ENCODE results near the gene NFKBIE.
A peak's percentile ranks its signal among the peaks of the same experiment; 100 is the strongest.

Gene NFKBIE

DNA sequence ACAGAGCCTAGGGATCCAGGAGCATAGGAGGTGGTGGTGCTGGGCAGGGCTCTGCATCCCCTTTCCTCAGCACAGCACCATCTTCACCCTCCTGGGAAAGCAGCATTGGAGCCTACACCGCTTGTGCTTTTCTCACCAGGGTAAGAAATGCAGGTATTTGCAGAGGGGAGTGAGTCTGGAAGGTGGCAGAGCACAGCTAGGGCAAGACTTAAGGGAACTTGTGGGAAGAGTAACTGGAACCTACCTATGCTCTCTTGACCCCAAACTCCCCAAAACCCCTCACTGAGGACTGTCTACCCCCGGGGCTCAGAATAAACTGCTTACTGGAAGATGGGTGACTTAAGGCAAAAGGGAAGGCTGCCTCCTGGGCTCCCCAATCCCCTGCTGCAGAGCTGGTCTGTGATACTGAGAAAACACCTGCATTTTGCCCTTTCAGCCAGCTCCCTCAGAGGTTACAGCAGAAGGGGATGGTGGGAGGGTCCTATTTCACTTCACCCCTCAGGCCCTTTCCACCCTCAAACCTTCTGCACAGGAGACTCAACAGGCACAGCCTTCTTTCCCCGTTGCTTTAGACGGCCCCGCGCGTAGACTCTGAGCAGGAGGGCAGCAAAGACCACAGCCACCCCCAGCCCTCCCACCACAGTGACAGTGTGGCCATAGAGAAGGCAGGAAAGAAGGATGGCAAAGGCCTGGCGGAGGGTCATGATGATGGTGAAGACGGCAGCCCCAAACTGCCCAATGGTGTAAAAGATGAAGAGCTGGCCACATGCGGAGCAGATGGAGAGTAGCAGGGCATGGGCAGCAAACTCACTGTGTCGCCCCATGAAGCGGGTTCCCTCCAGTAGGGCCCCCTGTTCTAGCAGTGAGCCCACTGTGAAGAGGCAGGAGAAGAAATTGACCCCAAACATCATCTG, 10.9 kb downstream of the NFKBIE start:
- H3K4me3 Mint-ChIP-seq: peak overlapping the region; percentile 87 to 96
- H3K4me1 Mint-ChIP-seq: peaks cover 73 to 96% of the 10 kb centered on the region in 2 donors
- H3K27ac Mint-ChIP-seq: peak overlapping the region; percentile 98
- DNase-seq (no peak), ATAC-seq (replicated peaks) (no peak)
- H3K36me3 Mint-ChIP-seq: peaks cover 75 to 94% of the 10 kb centered on the region in 2 donors
- no peaks in the 10 kb centered on the region for H3K9me3 Mint-ChIP-seq
- no peaks in the 10 kb centered on the region for H3K27me3 Mint-ChIP-seq

DNA sequence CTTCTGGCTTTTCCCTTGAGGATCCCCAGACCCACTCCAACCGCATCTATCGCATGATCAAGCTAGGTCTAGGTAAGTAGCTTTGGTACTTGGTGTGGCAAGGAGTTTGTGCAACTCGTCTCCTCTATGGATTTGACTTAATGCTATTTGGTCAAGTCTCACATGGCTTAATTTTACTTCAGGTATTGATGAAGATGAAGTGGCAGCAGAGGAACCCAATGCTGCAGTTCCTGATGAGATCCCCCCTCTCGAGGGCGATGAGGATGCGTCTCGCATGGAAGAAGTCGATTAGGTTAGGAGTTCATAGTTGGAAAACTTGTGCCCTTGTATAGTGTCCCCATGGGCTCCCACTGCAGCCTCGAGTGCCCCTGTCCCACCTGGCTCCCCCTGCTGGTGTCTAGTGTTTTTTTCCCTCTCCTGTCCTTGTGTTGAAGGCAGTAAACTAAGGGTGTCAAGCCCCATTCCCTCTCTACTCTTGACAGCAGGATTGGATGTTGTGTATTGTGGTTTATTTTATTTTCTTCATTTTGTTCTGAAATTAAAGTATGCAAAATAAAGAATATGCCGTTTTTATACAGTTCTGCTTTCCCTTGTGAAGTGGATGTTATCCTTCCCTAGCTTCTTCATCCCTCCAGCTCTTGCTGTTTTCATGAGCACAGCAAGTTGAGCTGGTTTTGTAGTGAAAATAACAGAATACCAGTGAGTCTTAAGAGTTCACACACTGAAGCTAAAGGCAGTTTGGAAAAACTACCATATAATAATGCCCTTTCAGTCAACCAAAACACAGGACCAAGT, 11.8 kb downstream of the NFKBIE start:
- Mint-ChIP-seq H3K27ac (peak overlapping the region; percentile 85), H3K27me3 (no peaks in the 10 kb centered on the region), H3K4me3 (peak overlapping the region; percentile 66 to 87), H3K9me3 (no peaks in the 10 kb centered on the region), H3K4me1 (peaks cover 74 to 97% of the 10 kb centered on the region in 2 donors), H3K36me3 (peaks cover 78 to 95% of the 10 kb centered on the region in 2 donors)
- DNase-seq: no peak
- no peak for ATAC-seq (replicated peaks)

DNA sequence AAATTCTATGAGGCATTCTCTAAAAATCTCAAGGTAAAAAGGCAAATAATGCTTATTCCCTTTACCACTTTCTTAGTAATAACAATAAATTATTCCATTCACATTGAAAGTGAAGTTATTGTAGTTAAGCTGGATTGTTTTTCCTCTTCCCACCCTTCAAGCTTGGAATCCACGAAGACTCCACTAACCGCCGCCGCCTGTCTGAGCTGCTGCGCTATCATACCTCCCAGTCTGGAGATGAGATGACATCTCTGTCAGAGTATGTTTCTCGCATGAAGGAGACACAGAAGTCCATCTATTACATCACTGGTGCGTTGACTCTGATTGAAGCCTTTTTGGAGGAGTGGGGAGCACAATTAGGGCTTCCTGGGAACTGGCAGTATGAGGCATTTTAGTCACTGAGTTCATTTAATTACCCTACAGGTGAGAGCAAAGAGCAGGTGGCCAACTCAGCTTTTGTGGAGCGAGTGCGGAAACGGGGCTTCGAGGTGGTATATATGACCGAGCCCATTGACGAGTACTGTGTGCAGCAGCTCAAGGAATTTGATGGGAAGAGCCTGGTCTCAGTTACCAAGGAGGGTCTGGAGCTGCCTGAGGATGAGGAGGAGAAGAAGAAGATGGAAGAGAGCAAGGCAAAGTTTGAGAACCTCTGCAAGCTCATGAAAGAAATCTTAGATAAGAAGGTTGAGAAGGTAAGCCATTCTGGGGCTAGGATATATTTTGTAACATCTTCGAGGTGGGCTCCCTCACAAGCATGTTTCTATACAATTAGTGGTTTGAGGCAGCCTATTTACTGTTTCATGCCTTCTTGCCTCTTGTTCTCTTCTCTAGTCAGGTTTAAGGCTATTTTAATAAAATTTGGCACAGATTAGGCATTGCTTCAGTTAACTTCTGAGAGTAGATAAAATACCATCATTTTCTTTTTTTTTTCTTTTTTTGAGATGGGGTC, 13.5 kb downstream of the NFKBIE start:
- H3K4me1 Mint-ChIP-seq: peaks cover 72 to 97% of the 10 kb centered on the region in 2 donors
- peak overlapping the region; percentile 85 for H3K27ac Mint-ChIP-seq
- DNase-seq: no peak
- peaks cover 83 to 100% of the 10 kb centered on the region in 2 donors for H3K36me3 Mint-ChIP-seq
- H3K27me3 Mint-ChIP-seq: peaks cover 0 to 3% of the 10 kb centered on the region in 2 donors
- no peaks in the 10 kb centered on the region for H3K9me3 Mint-ChIP-seq
- H3K4me3 Mint-ChIP-seq: peak overlapping the region in 1 of 2 donors; percentile 77
- ATAC-seq (replicated peaks): no peak

DNA sequence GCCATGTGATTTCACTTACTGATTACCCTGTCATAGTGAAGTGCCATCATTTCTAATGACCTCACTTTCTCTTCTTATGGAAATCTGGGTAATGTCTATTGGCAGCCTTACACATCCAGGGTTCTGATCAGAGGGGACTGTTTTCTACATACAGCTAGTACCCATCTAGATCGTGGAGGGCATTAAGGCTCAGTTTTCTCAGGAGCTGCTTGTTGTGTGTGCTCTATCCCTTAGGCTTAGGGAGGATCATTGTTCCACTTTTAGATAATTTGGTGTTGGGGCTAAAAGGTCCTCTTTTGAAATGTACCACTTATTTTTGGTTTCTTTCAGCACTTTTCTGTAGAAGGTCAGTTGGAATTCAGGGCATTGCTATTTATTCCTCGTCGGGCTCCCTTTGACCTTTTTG, 14.6 kb downstream of the NFKBIE start:
- Mint-ChIP-seq H3K9me3 (no peaks in the 10 kb centered on the region), H3K27ac (peak overlapping the region; percentile 42), H3K4me1 (peaks cover 66 to 92% of the 10 kb centered on the region in 2 donors), H3K36me3 (peaks cover 77 to 94% of the 10 kb centered on the region in 2 donors), H3K4me3 (peak overlapping the region; percentile 96 to 98), H3K27me3 (peaks cover 0 to 5% of the 10 kb centered on the region in 2 donors)
- DNase-seq: no peak
- ATAC-seq (replicated peaks): no peak

DNA sequence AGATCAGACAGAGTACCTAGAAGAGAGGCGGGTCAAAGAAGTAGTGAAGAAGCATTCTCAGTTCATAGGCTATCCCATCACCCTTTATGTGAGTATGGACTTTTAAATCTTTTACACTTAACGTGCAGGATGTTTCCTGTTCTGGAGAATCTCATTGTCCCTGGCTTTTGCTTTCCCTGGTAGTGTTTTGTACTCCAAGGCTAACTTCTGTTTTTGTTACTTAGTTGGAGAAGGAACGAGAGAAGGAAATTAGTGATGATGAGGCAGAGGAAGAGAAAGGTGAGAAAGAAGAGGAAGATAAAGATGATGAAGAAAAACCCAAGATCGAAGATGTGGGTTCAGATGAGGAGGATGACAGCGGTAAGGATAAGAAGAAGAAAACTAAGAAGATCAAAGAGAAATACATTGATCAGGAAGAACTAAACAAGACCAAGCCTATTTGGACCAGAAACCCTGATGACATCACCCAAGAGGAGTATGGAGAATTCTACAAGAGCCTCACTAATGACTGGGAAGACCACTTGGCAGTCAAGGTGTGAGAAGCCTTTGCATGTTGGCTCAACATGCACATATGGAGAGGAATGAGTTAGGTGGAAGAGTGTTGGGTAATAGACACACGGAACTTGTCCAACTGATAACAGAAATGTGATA, 15.2 kb downstream of the NFKBIE start:
- Mint-ChIP-seq H3K36me3 (peaks cover 72 to 88% of the 10 kb centered on the region in 2 donors), H3K27me3 (peaks cover 0 to 5% of the 10 kb centered on the region in 2 donors), H3K27ac (peak overlapping the region; percentile 100), H3K9me3 (no peaks in the 10 kb centered on the region), H3K4me3 (peak overlapping the region; percentile 96 to 98), H3K4me1 (peaks cover 66 to 92% of the 10 kb centered on the region in 2 donors)
- no peak for DNase-seq
- no peak for ATAC-seq (replicated peaks)

DNA sequence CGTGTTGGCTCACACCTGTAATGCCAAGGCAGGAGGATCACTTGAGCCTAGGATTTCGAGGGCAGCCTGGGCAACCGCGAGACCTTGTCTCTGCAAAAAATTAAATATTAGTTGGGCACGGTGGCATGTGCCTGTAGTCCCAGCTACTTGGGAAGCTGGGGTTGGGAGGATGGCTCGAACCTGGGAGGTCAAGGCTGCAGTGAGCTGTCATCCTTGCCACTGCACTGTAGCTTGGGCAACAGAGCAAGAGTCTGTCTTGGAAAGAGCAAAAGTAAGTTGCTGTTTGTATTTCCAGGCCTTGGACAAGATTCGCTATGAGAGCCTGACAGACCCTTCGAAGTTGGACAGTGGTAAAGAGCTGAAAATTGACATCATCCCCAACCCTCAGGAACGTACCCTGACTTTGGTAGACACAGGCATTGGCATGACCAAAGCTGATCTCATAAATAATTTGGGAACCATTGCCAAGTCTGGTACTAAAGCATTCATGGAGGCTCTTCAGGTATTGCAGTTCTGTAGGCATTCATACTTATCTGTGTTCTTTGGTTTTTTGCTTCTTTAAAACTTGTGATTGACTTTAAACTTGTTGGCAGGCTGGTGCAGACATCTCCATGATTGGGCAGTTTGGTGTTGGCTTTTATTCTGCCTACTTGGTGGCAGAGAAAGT, 16.1 kb downstream of the NFKBIE start:
- Mint-ChIP-seq H3K4me3 (peak overlapping the region; percentile 96 to 98), H3K27ac (peak overlapping the region; percentile 100), H3K9me3 (no peaks in the 10 kb centered on the region), H3K27me3 (peaks cover 0 to 5% of the 10 kb centered on the region in 2 donors), H3K36me3 (peaks cover 65 to 79% of the 10 kb centered on the region in 2 donors), H3K4me1 (peaks cover 59 to 85% of the 10 kb centered on the region in 2 donors)
- DNase-seq: no peak
- ATAC-seq (replicated peaks): no peak

DNA sequence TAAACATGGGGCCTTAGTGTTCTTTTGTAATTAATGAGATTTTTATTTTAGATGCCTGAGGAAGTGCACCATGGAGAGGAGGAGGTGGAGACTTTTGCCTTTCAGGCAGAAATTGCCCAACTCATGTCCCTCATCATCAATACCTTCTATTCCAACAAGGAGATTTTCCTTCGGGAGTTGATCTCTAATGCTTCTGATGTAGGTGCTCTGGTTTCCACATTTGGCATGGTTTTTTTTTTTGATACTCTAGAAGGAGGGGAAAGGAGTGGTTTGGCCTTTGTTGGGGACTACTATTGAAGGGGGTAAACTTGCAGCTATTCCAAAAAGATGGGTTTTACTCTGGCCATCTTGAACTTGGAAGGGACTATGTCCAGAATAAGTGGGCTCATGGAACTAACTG, 16.8 kb downstream of the NFKBIE start:
- peak overlapping the region; percentile 100 for H3K27ac Mint-ChIP-seq
- H3K4me1 Mint-ChIP-seq: peaks cover 55 to 79% of the 10 kb centered on the region in 2 donors
- DNase-seq (no peak), ATAC-seq (replicated peaks) (no peak)
- H3K9me3 Mint-ChIP-seq: no peaks in the 10 kb centered on the region
- peaks cover 60 to 72% of the 10 kb centered on the region in 2 donors for H3K36me3 Mint-ChIP-seq
- peaks cover 0 to 5% of the 10 kb centered on the region in 2 donors for H3K27me3 Mint-ChIP-seq
- peak overlapping the region; percentile 96 to 98 for H3K4me3 Mint-ChIP-seq

DNA sequence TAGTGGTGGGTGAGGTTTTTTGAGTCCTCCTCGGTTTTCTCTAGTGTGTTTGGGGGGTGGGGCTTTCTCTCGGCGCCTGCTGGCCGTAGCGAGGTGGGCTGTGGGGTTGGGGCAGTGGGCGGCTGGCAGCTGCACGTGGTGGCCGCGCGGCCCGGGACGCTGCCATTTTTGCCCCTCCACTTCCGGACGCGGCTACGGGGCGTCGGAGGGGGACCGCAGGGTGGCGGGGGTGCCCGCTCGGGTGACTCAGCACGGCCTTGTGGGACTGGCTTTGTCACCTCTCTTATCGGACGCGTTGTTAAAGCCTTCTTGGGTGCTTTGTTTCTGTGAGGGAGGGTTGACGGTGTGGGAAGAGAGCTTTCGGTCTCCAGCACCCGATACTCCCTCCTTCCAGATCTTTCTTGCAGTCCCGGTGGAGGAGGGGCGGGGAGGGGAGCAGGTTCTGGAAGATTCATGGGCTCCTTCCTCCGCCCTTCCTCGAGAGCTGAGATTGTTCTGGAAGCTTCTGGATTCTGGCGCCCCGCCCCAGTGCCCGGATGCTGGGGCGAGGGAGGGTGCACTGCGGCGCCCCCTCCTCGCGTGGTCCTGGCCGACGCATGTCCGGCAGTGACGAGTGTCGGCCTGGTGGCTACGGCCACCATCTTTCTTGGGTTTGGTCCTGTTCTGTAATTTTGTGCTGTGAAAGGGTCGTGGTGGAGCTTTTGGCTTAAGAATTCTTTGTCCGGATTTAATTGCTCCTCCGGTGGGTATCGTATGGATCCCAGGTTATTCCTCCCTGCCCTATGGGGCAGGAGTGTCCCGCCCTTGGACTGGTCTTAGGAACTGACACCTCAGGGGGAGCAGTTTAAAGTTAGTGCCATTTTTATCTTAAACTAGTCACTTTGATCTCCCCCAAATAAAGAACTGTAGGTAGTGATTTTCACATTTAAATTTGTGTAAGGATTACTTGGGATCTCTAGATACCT, 17.7 kb downstream of the NFKBIE start:
- H3K4me3 Mint-ChIP-seq: peak overlapping the region; percentile 96 to 98
- peaks cover 45 to 69% of the 10 kb centered on the region in 2 donors for H3K4me1 Mint-ChIP-seq
- ATAC-seq (replicated peaks): peak; percentile 38 to 55
- peaks cover 50 to 63% of the 10 kb centered on the region in 2 donors for H3K36me3 Mint-ChIP-seq
- DNase-seq: peak; percentile 66
- H3K27me3 Mint-ChIP-seq: peaks cover 0 to 5% of the 10 kb centered on the region in 2 donors
- H3K9me3 Mint-ChIP-seq: no peaks in the 10 kb centered on the region
- peak overlapping the region; percentile 100 for H3K27ac Mint-ChIP-seq

DNA sequence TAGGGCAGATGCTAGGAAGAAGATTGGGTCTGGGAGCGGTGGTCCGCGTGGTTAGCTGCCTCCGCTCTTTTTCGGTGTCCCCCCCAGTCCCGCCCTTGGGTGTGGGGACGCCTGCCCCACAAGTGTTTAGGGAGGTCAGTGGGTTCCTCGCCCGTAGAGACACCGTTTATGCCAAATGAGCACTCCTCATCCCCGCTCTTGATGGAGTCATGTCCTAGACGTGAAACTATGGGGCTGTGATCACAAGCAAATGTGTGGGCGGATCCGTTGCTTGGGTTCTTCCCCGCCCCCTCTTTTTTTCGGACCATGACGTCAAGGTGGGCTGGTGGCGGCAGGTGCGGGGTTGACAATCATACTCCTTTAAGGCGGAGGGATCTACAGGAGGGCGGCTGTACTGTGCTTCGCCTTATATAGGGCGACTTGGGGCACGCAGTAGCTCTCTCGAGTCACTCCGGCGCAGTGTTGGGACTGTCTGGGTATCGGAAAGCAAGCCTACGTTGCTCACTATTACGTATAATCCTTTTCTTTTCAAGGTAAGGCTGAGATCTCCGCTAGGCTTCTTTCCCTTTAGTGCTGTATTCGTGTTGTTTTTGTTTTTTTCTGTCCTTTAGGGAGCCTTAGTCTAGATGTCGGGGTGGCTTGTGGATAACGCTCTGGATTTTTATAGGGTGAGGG, 18.6 kb downstream of the NFKBIE start, which contains the start of gene HSP90AB1:
TSS of gene HSP90AB1 (plus strand) at position 439 of the 675 bp plus-strand sequence. CDS start 1,529 bp downstream, outside the sequence.
- Mint-ChIP-seq H3K36me3 (peaks cover 44 to 55% of the 10 kb centered on the region in 2 donors), H3K27ac (peak within 1 kb of the TSS; percentile 100), H3K9me3 (no peaks in the 10 kb centered on the region), H3K4me1 (peaks cover 41 to 61% of the 10 kb centered on the region in 2 donors), H3K4me3 (peak within 1 kb of the TSS; percentile 96 to 98), H3K27me3 (peaks cover 0 to 5% of the 10 kb centered on the region in 2 donors)
- ATAC-seq (replicated peaks) (peak; percentile 70 to 79), DNase-seq (peak; percentile 97)

DNA sequence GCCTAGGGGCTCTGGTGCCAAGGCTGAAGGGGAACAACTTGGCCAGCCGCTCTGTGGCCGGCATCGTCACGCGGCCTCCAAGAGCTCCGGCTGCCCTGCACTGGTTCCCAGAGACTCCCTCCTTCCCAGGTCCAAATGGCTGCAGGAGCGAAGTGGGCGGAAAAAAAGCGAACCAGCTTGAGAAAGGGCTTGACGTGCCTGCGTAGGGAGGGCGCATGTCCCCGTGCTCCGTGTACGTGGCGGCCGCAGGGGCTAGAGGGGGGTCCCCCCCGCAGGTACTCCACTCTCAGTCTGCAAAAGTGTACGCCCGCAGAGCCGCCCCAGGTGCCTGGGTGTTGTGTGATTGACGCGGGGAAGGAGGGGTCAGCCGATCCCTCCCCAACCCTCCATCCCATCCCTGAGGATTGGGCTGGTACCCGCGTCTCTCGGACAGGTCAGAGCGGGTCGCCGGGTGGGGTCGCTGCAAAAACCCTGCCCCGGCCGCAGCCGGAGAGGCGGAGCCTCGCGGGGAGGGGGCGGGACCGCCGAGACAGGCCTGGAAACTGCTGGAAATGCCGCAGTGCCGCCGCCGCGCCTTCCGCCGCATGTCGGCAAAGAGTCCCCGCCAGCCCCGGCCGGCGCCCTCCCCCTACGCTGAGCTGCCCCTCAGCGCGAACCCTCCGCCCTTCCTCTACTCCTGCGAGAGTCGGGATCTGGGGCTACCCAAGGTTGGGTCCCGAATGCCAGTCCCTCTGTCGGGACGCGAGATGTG, 19.3 kb downstream of the NFKBIE start:
- peaks cover 0 to 5% of the 10 kb centered on the region in 2 donors for H3K27me3 Mint-ChIP-seq
- DNase-seq (peak; percentile 90), ATAC-seq (replicated peaks) (peak; percentile 71 to 72)
- H3K36me3 Mint-ChIP-seq: peaks cover 42 to 47% of the 10 kb centered on the region in 2 donors
- peaks cover 39 to 55% of the 10 kb centered on the region in 2 donors for H3K4me1 Mint-ChIP-seq
- no peaks in the 10 kb centered on the region for H3K9me3 Mint-ChIP-seq
- H3K4me3 Mint-ChIP-seq: peak overlapping the region; percentile 96 to 98
- H3K27ac Mint-ChIP-seq: peak overlapping the region; percentile 100
